Measurements from ENCODE around the gene ARAP1.

The ARAP1 gene

DNA sequence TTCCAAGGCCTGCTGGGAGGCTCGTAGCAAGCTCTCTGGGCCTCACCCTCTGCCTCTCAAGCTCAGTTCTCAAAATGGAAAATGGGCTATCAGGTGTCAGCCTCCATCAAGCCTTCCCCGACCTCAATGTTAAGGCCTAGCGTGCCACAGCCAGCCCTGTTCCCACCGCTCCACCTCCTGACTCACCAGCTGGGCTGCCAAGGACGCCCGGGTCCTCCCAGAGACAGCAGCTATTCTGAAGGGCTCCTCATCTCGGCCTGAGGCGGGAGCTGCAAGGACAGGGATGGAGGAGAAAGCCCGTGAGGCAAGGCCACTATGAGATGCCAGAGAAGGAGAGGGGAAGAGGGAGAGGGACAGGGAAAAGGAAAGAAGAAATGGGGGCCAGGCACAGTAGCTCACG lies 19.9 kb downstream of the ARAP1 start:
- TF ChIP-seq JUND (IDR thresholded peaks at IDR 0.05; ENCODE audit: low read depth), result no peak
- in situ Hi-C loops (cut with HindIII; ENCODE audit: low pct_unique_long_range_greater_than_20kb, low sequenced_read_pairs), result no loop called here
- no peak for DNase-seq (ENCODE audit: low read depth in 1 of 2, low spot score in 1 of 2)

DNA sequence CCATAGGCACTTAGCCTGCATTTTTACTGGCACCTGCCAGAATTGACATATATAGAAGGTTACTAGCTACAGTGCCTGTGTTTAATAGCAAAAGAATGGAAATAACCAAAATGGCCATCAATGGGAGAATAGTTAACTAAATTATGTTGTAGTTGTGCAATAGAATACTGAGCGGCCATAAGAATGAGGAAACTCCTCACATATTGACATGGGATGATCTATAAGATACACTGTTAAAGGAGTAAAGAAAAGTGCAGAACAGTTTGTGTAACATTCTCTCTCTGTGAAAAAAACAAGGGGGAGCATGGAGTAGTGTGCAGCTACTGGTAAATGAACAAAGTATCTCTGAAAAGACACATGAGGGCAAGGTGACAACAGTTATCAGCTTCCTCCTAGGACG lies 21.5 kb downstream of the ARAP1 start:
- DNase-seq (ENCODE audit: low read depth in 1 of 2, low spot score in 1 of 2), result no peak
- no peak for TF ChIP-seq JUND (IDR thresholded peaks at IDR 0.05; ENCODE audit: low read depth)
- in situ Hi-C loops (cut with HindIII; ENCODE audit: low pct_unique_long_range_greater_than_20kb, low sequenced_read_pairs), result no loop called here

DNA sequence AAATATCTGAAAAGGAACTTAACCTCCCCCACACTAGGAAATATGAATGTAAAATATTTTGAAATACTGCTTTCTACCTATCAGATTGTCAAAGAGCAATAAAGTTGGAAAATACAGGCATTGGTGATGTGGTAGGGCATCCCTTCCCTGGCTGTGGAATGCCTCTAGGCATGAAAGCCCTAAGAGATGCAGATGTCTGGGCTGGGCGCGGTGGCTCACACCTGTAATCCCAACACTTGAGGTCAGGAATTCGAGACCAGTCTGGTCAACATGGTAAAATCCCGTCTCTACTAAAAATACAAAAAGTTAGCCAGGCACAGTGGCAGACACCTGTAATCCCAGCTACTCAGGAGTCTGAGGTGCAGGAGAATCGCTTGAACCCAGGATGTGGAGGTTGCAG lies 22.0 kb downstream of the ARAP1 start:
- in situ Hi-C loops (cut with HindIII; ENCODE audit: low pct_unique_long_range_greater_than_20kb, low sequenced_read_pairs), result no loop called here
- DNase-seq (ENCODE audit: low read depth in 1 of 2, low spot score in 1 of 2), result no peak
- TF ChIP-seq JUND (IDR thresholded peaks at IDR 0.05; ENCODE audit: low read depth), result no peak

DNA sequence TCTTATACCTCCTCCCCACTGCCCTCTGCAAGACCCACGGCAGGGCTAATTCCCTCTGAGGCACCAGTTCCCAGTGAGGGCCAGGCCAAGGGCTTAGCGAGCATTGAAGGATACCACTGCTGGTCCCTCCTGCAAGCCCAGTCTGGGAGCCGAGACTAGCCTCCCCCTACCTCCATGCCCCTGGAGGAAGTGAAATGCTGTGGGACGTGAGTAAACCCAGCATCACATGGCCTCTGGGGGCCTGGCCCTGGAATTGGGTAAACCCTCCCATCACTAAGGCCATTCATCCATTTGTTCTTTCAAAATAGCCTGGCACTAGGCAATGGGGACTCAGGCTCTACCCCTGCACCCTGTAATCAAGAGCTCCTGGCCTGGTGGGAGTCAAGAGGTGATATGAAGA lies 24.7 kb downstream of the ARAP1 start:
- in situ Hi-C loops (cut with HindIII; ENCODE audit: low pct_unique_long_range_greater_than_20kb, low sequenced_read_pairs), result no loop called here
- DNase-seq (ENCODE audit: low read depth in 1 of 2, low spot score in 1 of 2), result no peak
- TF ChIP-seq JUND (IDR thresholded peaks at IDR 0.05; ENCODE audit: low read depth), result no peak

DNA sequence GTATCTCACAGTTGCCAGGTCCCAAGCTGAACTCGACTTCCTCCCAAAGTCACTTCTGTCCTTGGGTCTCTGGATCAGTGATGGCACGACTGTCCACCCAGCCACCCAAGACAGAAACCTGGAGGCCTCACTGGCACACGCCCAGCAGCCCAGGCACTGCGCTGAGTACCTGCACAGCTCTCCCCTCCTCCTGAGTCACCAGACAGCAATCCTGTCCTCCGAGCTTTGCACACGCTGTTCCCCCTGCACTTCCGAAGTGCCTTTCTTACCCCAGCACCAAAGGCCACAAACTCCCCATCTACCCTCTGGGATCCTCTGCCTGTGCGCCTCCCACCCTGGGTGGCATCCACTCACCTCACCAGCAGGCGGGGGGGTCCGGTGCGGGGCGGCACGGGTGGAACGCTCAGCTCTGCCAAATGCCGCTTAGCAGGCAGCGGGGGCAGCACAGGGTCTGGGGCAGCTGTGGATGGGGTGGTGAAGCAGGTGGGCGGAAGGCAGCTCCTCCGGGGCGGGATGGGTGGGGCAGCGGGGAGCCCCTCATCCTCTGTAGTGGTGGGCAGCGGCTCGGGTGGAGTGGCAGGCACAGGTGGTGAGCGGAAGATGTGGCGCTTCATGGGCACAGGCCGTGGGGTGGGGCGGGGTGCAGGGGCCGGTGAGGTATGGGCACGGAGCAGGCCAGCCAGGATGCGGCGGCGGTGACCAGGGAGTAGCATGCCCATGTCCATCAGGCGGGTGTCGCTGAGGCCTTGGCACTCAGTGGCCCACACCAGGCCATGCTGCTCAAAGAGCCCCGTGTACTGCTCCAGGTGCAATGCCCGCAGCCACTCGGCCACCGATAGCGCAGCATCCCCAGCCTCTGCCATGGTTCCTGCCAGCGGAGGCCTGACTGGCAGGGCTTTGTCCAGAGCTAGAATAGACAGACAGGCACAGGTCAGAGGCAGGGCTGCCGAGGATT lies 25.7 kb downstream of the ARAP1 start:
- no peak for DNase-seq (ENCODE audit: low read depth in 1 of 2, low spot score in 1 of 2)
- TF ChIP-seq JUND (IDR thresholded peaks at IDR 0.05; ENCODE audit: low read depth), result no peak
- in situ Hi-C loops (cut with HindIII; ENCODE audit: low pct_unique_long_range_greater_than_20kb, low sequenced_read_pairs), result no loop called here

DNA sequence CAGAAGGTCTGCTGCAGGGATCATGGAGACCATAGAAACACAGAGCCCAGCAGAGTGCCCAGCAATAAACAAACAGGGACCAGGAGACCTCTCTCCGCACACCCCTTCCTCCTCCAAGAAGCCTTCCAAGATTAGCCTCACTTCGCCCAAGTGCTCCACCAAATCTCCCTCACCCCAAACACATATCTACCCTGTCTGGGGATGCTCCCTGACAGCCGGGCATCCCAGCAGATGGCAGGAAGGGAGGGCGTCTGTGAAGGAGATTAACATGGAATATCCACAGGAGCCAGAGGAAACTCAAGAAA lies 26.5 kb downstream of the ARAP1 start:
- no peak for TF ChIP-seq JUND (IDR thresholded peaks at IDR 0.05; ENCODE audit: low read depth)
- DNase-seq (ENCODE audit: low read depth in 1 of 2, low spot score in 1 of 2), result no peak
- in situ Hi-C loops (cut with HindIII; ENCODE audit: low pct_unique_long_range_greater_than_20kb, low sequenced_read_pairs), result no loop called here

DNA sequence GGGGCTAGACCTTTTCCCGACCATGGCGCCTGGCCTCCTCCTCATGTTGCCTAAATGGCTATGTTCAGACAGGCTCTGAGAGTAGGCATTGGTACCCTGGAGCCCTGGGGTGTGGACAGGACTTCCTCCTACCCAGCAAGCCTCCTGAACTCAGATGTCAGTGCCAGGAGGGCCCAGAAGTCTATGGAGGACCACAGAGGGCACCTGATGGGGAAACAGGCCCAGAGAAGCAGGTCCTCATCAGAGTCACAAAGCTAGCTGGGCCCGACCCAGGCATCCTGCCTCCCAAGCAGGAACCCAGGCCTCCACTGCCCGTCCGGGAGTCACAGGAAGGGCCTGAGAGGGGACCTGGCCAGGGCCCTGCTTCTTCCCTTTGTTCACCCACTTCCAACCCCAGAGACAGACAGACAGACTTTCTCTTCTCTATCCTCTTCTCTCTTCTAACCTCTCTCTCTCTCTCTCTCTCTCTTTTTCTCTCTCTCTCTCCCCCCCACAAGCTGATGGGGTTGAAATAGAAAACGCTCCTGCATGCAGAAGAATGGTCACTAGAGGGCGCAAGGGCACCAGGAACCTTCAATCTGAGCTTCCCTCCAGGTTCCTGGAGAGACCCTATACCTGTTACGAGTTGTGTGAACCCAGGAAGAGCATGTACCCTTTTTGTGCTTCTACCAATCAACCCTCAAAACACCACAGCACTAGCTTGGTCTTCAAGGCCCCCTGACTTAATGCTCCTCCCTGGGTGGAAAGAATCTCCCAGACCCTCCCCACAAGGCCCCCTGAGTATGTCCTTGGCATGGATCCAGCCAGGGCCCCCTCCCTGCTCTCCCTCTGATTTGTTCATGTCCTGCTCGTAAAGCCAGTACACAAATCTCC lies 27.1 kb downstream of the ARAP1 start:
- peak; percentile 85 to 91 for DNase-seq (ENCODE audit: low read depth in 1 of 2, low spot score in 1 of 2)
- in situ Hi-C loops (cut with HindIII; ENCODE audit: low pct_unique_long_range_greater_than_20kb, low sequenced_read_pairs), result no loop called here
- no peak for TF ChIP-seq JUND (IDR thresholded peaks at IDR 0.05; ENCODE audit: low read depth)

DNA sequence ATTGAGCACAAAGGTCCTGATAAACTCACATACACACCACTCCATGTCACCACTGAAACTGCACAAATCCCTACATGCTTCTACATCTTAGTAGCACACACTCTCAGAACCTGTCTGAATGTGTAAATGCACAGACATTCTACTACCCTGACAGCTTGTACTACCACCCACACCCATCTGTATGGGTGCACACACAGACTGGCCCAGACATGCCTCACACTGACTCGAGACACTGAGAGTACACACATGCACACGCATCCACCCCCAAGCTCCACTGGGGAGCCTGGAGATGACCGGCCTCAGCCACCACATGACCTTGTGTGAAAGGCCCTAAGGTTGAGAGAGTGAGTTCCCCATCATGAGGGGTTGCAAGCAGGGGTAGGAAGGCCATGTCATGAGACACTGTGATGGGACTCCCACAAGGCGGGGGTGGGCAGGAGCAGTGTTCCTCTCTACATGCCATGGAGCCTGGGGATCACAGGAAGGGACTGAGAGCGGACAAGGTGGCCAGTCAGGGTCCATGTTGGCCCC lies 28.1 kb downstream of the ARAP1 start:
- no peak for TF ChIP-seq JUND (IDR thresholded peaks at IDR 0.05; ENCODE audit: low read depth)
- no peak for DNase-seq (ENCODE audit: low read depth in 1 of 2, low spot score in 1 of 2)
- in situ Hi-C loops (cut with HindIII; ENCODE audit: low pct_unique_long_range_greater_than_20kb, low sequenced_read_pairs), result no loop called here

DNA sequence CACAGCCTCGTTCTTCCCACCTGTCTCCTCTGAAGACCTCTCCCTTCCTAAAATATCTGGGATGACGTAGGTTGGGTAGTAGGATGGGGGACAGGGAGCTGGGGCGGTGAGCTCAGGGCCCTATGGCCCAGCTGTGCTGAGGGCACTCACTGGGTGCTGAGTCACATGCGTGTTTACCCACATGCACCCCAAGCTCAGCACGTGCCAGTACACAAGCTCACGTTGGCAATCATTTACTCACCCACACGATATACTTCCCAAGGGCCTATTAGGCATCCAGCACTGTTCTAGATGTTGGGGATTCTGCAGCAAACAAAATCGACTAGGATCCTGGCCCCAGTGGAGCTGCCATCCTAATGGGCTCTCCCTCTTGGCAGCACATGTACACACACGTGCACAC lies 28.7 kb downstream of the ARAP1 start:
- in situ Hi-C loops (cut with HindIII; ENCODE audit: low pct_unique_long_range_greater_than_20kb, low sequenced_read_pairs), result no loop called here
- no peak for TF ChIP-seq JUND (IDR thresholded peaks at IDR 0.05; ENCODE audit: low read depth)
- DNase-seq (ENCODE audit: low read depth in 1 of 2, low spot score in 1 of 2), result no peak

DNA sequence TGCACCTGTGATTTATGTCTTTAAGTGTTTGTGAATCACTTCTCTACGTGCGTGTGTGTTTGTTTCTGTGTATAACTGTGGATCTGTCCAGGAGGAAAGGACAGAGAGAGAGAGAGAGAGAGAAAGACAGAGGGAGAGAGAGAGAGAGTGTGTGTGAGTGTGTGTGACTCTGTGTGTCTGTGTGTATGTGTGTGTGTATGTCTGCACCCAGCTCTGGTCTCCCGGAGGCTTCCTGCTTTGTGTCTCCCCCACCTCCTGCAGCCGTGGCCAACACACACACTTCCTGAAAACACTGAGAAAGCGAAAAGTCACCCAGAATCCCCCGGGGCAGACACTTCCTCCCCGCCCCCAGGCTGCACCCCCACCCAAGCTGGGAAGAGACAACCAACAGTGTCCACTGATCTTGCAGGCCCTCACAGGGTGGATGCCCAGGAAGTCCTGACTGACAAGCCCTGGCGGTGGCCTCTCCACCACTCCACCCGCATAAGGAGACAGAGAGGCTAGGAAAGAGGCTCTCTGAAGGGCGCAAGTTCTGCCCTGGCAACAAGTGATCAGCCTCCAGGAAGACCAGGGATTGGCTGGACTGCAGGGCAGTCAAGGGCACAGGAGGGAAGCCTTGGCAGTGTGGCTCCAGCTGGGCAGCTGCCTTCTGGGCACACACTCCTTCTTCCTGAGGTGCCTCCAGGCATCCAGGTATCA lies 30.0 kb downstream of the ARAP1 start:
- no peak for TF ChIP-seq JUND (IDR thresholded peaks at IDR 0.05; ENCODE audit: low read depth)
- peak; percentile 94 to 97 for DNase-seq (ENCODE audit: low read depth in 1 of 2, low spot score in 1 of 2)
- in situ Hi-C loops (cut with HindIII; ENCODE audit: low pct_unique_long_range_greater_than_20kb, low sequenced_read_pairs), result no loop called here

DNA sequence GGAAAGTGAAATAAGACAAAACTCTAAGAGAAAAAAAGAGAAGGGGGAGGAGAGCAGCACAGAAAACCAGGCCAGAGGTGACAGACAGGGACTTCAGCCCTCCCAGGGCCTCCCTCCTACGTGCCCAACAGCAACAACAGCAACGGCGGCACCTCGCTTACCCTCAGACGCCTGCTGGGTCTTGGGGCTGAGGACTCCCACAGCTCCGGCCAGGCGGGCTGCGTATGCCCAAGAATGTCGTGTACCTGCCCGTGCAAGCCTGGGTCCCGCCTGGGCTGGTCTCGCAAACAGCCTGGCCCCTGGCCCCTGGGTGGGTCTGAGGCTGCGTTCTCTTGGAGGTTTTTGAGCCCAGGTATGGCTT lies 30.5 kb downstream of the ARAP1 start:
- DNase-seq (ENCODE audit: low read depth in 1 of 2, low spot score in 1 of 2), result no peak
- in situ Hi-C loops (cut with HindIII; ENCODE audit: low pct_unique_long_range_greater_than_20kb, low sequenced_read_pairs), result no loop called here

DNA sequence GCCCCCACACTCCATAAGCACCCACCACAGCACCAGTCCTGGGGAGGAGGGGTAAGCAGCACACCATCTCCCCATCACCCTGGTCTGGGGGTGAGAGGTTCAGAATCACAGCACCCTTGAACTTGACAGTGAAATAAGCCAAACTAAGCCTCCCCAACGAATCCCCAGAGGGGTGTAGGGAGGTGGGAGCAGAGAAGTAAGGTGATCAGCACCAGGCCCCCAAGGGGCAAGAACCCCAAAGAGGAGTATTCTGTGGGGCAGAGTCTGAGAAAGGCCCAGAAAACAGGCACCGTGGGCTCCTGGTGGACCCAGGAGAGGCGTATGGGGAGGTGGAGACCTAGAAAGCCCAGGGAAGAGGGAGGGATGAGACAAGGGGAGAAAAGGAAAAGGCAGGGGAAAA lies 30.9 kb downstream of the ARAP1 start:
- in situ Hi-C loops (cut with HindIII; ENCODE audit: low pct_unique_long_range_greater_than_20kb, low sequenced_read_pairs), result no loop called here
- TF ChIP-seq JUND (IDR thresholded peaks at IDR 0.05; ENCODE audit: low read depth), result no peak
- no peak for DNase-seq (ENCODE audit: low read depth in 1 of 2, low spot score in 1 of 2)

More for the DNA sequence above, 30.5 kb downstream of the ARAP1 start:
- no peak for TF ChIP-seq JUND (IDR thresholded peaks at IDR 0.05; ENCODE audit: low read depth)
